HL-60/S4 (cell line): ENCODE data around the gene FOXP4.

Experiments
- in situ Hi-C: fragments of 300-500 bp; cut with MboI; formaldehyde crosslinking; loops from 2 replicates; pipeline ENCODE4 v1.14.3; 2022; ENCODE audit warnings: low sequenced_read_pairs

The FOXP4 gene

GRCh38 chr6:41563060-41563776 is 17.0 kb downstream of the FOXP4 start:
- in situ Hi-C loops: no loop called here

DNA sequence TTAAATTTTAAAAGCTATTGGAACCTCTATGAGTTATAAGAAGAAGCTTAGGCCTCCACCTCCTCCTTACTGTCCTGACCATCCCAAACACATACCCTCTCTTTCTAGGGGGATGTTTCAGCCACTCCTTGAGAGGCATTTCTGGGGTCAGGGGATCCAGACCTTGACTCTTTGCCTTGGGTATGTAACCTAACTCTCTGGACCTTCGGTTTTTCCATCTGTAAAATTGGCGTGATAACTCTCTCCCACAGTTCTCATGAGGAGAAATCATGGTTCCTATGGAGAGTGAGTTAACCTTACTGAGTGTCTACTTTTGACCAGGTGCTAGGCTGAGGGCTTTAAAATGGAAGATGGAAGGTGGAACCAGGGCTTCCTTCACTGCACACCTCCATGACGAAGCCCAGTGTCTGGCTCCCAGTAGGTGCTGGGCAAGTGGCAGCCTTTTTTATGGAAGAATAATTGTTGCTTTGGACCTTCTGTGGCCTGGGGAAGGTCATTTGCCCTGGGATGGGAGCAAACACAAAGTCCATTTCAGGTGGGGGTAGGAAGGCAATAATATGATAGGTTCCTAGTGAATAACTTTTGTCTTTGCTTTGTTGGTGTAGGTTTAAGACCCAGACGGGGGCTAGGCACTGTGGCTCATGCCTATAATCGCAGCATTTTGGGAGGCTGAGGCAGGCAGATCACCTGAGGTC is 18.4 kb downstream of the FOXP4 start:
- in situ Hi-C loops: no loop called here

GRCh38 chr6:41565701-41566100 is 19.5 kb downstream of the FOXP4 start:
- in situ Hi-C loops: no loop called here

GRCh38 chr6:41566961-41567360 is 20.8 kb downstream of the FOXP4 start:
- in situ Hi-C loops: no loop called here

DNA sequence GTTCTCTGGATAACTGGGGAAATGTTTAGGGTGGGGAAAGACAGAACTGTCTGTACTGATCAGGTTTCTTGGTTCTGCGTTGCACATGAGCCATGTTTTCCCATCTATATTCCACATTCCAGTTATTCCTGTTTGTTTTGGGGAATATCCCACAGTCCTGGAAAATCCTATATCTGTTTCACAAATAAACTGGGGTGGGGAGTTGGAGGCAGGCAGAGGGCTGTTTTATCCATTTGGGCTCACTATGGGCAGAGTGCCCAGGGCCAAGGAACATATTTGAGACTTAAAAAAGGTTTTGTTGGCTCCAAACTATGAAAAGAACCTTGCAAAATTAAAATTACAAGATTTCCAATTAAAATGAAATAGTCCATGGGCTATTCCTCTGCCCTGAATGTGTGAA is 21.5 kb downstream of the FOXP4 start:
- in situ Hi-C loops: no loop called here

GRCh38 chr6:41568202-41568584 is 22.0 kb downstream of the FOXP4 start:
- in situ Hi-C loops: no loop called here

DNA sequence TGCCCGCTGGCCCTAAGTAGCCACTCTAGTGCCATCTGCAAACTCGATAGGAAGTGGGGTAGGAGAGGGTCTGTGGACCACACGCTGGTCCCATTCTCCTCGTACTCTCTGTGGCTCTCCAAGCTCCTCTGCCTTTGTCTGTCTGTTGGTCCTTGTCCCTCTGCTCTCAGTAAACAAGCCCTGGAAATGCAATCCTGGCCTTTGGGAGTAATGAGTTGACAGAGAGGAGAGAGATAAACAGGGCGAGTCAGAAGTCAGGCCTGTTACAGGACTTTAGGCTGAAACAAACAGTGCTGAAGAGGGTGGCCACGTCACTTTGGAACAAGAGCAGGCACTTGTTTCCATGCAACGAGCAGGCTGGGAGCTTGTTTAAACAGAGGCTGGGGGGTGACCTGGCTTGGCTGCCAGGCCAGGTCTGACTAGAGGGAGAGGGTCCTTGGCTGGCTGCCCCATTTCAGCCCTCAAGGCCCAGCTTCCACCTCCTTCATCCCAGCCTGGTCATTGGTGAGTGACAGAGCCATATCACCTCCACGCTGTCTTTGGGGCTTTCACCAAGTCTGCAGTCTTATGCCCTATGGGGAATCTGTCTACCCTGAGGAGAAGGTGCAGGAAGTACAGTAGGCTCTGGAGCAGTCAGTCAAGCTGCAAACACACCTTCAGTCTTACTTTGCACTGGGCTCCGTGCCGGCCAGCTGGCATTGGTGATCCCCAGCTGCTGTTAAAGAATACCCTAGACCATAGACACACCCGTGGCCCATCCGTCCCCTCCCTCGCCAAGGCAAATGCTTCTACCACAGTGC is 22.6 kb downstream of the FOXP4 start:
- in situ Hi-C loops: no loop called here

DNA sequence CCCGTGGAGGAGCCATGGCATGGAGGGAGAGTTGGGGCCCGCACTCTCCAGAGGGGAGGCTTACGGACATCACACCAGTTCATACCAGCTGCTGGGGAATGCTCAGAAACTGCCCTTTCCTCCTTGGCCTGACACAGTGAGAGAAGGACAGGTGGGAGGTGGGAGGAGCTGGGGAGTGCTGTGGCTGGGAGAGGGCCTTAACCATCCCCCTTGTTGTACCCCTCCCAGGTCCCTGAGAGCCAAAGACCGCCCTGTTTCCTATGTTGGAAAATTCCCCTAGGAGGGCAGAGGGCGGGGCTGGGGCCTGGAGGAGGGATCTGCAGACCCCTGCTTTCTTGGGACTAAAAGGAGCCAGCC is 24.1 kb downstream of the FOXP4 start:
- in situ Hi-C loops: no loop called here

GRCh38 chr6:41571021-41571780 is 25.0 kb downstream of the FOXP4 start:
- in situ Hi-C loops: no loop called here

DNA sequence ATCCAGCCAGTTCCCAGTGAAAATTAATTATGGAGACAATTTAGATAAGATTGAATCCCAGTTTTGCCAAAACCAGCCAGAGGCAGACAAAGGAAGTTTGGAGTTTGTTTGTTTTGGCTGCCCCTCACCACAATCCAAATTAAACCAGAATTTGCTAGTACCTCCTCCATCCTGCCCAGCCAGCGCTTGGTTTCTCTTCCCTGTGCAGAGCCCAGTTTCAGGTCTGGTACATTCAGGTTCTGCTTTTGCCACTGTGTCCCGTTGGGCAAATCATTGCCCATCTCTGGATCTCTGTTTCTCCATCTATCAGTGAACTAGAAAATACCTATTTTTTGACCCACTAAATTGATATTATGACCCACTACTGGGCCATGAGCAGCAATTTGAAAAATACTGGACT is 26.4 kb downstream of the FOXP4 start:
- in situ Hi-C loops: no loop called here

DNA sequence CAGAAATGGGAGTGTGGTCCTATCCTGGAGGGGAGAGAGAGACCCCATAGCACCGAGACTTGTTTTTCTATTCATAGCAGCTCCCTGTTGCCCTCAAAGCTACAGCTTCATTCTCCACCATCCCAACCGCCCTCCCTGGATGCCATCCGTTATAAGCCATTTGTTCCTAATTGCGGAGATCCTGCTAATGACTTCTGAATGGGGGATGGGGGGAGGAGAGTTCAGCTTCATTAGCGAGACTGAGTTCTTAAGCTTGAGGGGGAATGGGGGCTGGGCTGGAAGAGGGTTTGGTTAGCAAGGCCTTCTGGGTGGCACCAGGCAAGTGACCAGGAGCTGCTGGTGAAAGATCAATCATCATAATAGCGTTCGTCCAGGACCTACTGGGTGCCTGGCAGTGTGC is 27.1 kb downstream of the FOXP4 start:
- in situ Hi-C loops: no loop called here

GRCh38 chr6:41573985-41574384 is 27.8 kb downstream of the FOXP4 start:
- in situ Hi-C loops: no loop called here

GRCh38 chr6:41575598-41575997 is 29.4 kb downstream of the FOXP4 start:
- in situ Hi-C loops: no loop called here

GRCh38 chr6:41576667-41577066 is 30.5 kb downstream of the FOXP4 start:
- in situ Hi-C loops: no loop called here

GRCh38 chr6:41577356-41578216 is 31.4 kb downstream of the FOXP4 start:
- in situ Hi-C loops: no loop called here

DNA sequence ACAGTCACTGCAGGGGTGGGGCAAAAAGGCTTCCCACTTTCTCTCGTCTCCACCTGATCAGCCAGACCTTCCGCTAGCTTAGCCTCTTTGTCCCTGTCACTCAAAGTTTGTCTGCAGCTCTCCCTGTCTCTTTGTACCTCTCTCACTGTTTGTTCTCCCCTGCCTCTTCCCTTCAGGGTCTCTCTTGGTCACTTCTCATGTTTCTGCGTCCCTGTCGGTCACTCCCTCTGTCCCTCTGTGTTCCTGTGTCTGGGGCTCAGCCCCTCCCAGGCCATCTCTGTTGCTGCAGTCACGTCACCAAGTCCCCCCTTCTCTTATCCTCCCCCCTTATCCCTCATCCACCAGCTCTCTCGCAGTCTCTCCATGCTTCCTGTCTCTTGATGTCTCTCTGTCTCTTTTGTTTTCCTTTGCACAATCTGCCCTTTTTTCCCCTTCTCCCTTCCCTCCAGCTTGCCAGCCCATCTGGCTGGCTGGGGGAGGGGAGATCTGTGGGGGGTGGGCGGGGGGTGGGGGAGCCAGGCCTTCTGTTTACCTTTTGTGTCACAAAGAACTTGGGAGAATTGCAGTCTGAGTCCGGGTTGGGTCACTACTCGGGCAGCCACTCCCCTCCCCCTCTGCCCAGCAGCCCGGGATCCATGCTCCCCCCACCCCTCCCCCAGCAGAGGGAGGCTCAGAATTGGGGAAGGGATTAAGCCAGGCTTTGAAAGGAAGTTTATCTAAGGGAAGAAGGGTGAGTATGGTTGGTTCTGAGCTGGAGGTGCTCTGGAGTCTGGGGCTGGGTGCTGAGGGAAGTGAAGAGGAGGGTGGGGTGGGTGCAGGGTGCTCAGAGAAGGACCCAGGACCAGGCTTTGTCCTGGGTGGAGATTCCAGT is 32.3 kb downstream of the FOXP4 start:
- in situ Hi-C loops: no loop called here

DNA sequence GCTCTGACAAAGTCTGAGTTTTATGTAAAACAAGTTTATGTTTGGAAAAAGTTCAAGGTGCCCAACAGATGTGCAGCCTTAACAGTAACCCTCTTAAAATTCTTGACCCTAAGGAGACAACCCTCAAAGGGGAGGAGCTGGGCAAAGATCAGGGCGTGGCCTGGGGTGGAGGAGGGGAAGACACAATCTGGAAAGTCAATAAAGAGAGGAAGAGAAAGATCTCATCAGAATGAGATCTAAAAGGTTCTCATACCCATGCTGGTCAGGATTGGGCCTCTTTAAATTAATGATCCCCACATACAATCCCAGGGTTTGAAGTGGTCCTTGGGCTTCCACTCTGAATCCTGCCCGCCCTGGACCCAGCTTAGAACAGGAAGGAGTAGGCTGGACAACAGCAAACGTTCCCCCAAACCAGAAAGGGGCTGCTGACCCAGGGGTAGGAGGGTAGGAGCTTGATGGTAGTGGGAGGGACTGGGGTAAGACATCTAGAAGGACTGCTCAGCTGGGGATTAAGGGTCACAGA is 33.0 kb downstream of the FOXP4 start:
- in situ Hi-C loops: no loop called here

GRCh38 chr6:41580690-41581089 is 34.5 kb downstream of the FOXP4 start:
- in situ Hi-C loops: loop anchor here (10.0 kb wide), 1 partner anchor 116 kb away; no protein-coding TSS in a partner anchor
